Neural progenitor cell (in vitro differentiated cells): ENCODE measurements around the gene GPR68. TPM values are rescaled to one million over a fixed set of nuclear protein-coding genes. Genes with fewer than 3 reads are reported as not detected.

Experiments
- DNase-seq: peaks from one replicate; pipeline ENCODE4 v3.0.0-alpha.2; 2016; ENCODE audit warnings: low spot score
- H2AFZ ChIP-seq: fragments of 200-600 bp; sonication (generic); replicated peaks from 2 replicates; pipeline ENCODE4 v1.6.1; 2016; ENCODE audit warnings: antibody characterized with exemption
- H3F3A ChIP-seq: fragments of 200-600 bp; sonication (generic); 2 replicates; pipeline ENCODE4 v1.6.1; 2016; ENCODE audit warnings: antibody characterized with exemption, low read depth
- H3K27ac ChIP-seq: fragments of 200-600 bp; sonication (generic); 2 replicates; pipeline ENCODE4 v1.5.1; 2016; ENCODE audit warnings: mild to moderate bottlenecking
- H3K27me3 ChIP-seq: fragments of 200-600 bp; sonication (generic); 2 replicates; pipeline ENCODE4 v1.6.1; 2016; ENCODE audit warnings: mild to moderate bottlenecking, moderate library complexity
- H3K36me3 ChIP-seq: fragments of 200-600 bp; sonication (generic); 2 replicates; pipeline ENCODE4 v1.5.1; 2016
- H3K4me1 ChIP-seq: fragments of 200-600 bp; sonication (generic); 2 replicates; pipeline ENCODE4 v1.6.1; 2016; ENCODE audit warnings: mixed run types
- H3K4me2 ChIP-seq: fragments of 200-600 bp; sonication (generic); 2 replicates; pipeline ENCODE4 v1.6.1; 2016
- H3K4me3 ChIP-seq: fragments of 200-600 bp; sonication (generic); 2 replicates; pipeline ENCODE4 v1.5.1; 2016
- H3K79me2 ChIP-seq: fragments of 200-600 bp; sonication (generic); 2 replicates; pipeline ENCODE4 v1.6.1; 2016; ENCODE audit warnings: low read depth
- H3K9ac ChIP-seq: fragments of 200-600 bp; sonication (generic); 2 replicates; pipeline ENCODE4 v1.6.1; 2016
- H3K9me3 ChIP-seq: fragments of 200-600 bp; sonication (generic); 2 replicates; pipeline ENCODE4 v1.5.1; 2016; ENCODE audit warnings: low read depth
- H4K20me1 ChIP-seq: fragments of 200-600 bp; sonication (generic); 2 replicates; pipeline ENCODE4 v1.6.1; 2016; ENCODE audit warnings: low read depth
- H3K27ac Mint-ChIP-seq: 3 replicates; pipeline ENCODE4 v1.8.0; 2021; ENCODE audit warnings: mixed read lengths
- H3K27me3 Mint-ChIP-seq: 2 replicates; pipeline ENCODE4 v1.8.0; 2022; ENCODE audit warnings: low read depth, mild to moderate bottlenecking, inconsistent platforms, moderate library complexity, mixed read lengths; ENCODE audit not compliant: insufficient read depth
- H3K36me3 Mint-ChIP-seq: 3 replicates; pipeline ENCODE4 v1.8.0; 2021; ENCODE audit warnings: mixed read lengths
- H3K4me1 Mint-ChIP-seq: 3 replicates; pipeline ENCODE4 v1.8.0; 2021; ENCODE audit warnings: mixed read lengths
- H3K4me3 Mint-ChIP-seq: 3 replicates; pipeline ENCODE4 v1.8.0; 2021; ENCODE audit warnings: mild to moderate bottlenecking, moderate library complexity, mixed read lengths
- H3K9me3 Mint-ChIP-seq: 3 replicates; pipeline ENCODE4 v1.8.0; 2020; ENCODE audit warnings: mixed read lengths
- EZH2 ChIP-seq: fragments of 200-600 bp; sonication (generic); IDR thresholded peaks from 2 replicates; pipeline ENCODE4 v1.6.1; 2017; ENCODE audit warnings: antibody characterized with exemption, mild to moderate bottlenecking, moderate library complexity
- EZH2phosphoT487 ChIP-seq: fragments of 200-600 bp; sonication (generic); IDR thresholded peaks from 2 replicates; pipeline ENCODE4 v1.6.1; 2017; ENCODE audit warnings: antibody characterized with exemption
- total RNA-seq: library from RNA; depleted of rRNA; stranded (reverse); fragments of >200 nt; gene quantifications from 2 replicates; pipeline ENCODE4 v1.2.3, GENCODE V29; 2015; ENCODE audit warnings: low replicate concordance
- TF ChIP-seq, protein P1 (sequence below): fragments of 200-600 bp; sonication (generic); IDR thresholded peaks from 2 replicates; pipeline ENCODE4 v1.5.1; 2017; ENCODE audit warnings: antibody characterized with exemption, mild to moderate bottlenecking

The GPR68 gene
- total RNA-seq, 1 donor from 2014 or later: not detected

- H3K36me3 ChIP-seq: no peaks in the 10 kb centered on the region
- H3K4me3 ChIP-seq: no peak overlapping the region
- no peak overlapping the region for H2AFZ ChIP-seq
- no peak overlapping the region for H3K4me2 ChIP-seq
- H3K79me2 ChIP-seq: no peaks in the 10 kb centered on the region
- Mint-ChIP-seq H3K27ac (no peak overlapping the region), H3K36me3 (peaks cover 8% of the 10 kb centered on the region), H3K4me3 (no peak overlapping the region), H3K4me1 (peaks cover 12% of the 10 kb centered on the region), H3K27me3 (no peaks in the 10 kb centered on the region), H3K9me3 (no peaks in the 10 kb centered on the region)
- no peak overlapping the region for H3K9ac ChIP-seq
- H3F3A ChIP-seq: no peaks in the 10 kb centered on the region
- H3K9me3 ChIP-seq: no peaks in the 10 kb centered on the region
- no peak for DNase-seq
- H3K27me3 ChIP-seq: no peaks in the 10 kb centered on the region
- H3K4me1 ChIP-seq: no peaks in the 10 kb centered on the region
- TF ChIP-seq EZH2 (no peak), EZH2phosphoT487 (no peak)
- TF ChIP-seq, protein P1, sequence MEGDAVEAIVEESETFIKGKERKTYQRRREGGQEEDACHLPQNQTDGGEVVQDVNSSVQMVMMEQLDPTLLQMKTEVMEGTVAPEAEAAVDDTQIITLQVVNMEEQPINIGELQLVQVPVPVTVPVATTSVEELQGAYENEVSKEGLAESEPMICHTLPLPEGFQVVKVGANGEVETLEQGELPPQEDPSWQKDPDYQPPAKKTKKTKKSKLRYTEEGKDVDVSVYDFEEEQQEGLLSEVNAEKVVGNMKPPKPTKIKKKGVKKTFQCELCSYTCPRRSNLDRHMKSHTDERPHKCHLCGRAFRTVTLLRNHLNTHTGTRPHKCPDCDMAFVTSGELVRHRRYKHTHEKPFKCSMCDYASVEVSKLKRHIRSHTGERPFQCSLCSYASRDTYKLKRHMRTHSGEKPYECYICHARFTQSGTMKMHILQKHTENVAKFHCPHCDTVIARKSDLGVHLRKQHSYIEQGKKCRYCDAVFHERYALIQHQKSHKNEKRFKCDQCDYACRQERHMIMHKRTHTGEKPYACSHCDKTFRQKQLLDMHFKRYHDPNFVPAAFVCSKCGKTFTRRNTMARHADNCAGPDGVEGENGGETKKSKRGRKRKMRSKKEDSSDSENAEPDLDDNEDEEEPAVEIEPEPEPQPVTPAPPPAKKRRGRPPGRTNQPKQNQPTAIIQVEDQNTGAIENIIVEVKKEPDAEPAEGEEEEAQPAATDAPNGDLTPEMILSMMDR: no peak
- no peak overlapping the region for H3K27ac ChIP-seq
- no peaks in the 10 kb centered on the region for H4K20me1 ChIP-seq
Observed at GRCh38 chr14:91271639-91272038, 27.1 kb upstream of the GPR68 start.

DNA sequence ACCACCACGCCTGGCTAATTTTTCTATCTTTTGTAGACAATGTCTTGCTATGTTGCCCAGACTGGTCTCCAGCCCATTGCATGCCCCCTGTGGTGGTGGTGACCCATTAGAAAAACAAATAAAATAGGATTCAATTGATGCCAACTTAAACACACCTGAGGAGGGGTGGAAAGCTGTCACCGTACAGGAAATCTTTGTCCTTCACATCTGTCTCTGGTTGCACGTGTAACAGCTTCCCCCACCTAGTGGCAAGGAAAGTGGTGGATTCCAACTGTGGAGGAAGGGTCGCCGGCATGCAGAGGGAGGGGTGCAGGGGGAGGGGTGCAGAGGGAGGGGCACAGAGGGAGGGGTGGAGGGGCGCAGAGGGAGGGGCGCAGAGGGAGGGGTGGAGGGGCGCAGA, 26.1 kb upstream of the GPR68 start:
- no peaks in the 10 kb centered on the region for H4K20me1 ChIP-seq
- Mint-ChIP-seq H3K4me1 (peaks cover 12% of the 10 kb centered on the region), H3K4me3 (no peak overlapping the region), H3K36me3 (peaks cover 4% of the 10 kb centered on the region), H3K27ac (no peak overlapping the region), H3K27me3 (no peaks in the 10 kb centered on the region), H3K9me3 (no peaks in the 10 kb centered on the region)
- no peak overlapping the region for H2AFZ ChIP-seq
- no peaks in the 10 kb centered on the region for H3K9me3 ChIP-seq
- H3K36me3 ChIP-seq: no peaks in the 10 kb centered on the region
- H3K79me2 ChIP-seq: no peaks in the 10 kb centered on the region
- no peak overlapping the region for H3K9ac ChIP-seq
- no peaks in the 10 kb centered on the region for H3K4me1 ChIP-seq
- DNase-seq: no peak
- H3F3A ChIP-seq: peaks cover under 1% of the 10 kb centered on the region
- no peak overlapping the region for H3K4me3 ChIP-seq
- H3K4me2 ChIP-seq: no peak overlapping the region
- no peak overlapping the region for H3K27ac ChIP-seq
- peaks cover 10% of the 10 kb centered on the region for H3K27me3 ChIP-seq
- TF ChIP-seq EZH2phosphoT487 (no peak), EZH2 (no peak)
- TF ChIP-seq, protein P1: no peak

DNA sequence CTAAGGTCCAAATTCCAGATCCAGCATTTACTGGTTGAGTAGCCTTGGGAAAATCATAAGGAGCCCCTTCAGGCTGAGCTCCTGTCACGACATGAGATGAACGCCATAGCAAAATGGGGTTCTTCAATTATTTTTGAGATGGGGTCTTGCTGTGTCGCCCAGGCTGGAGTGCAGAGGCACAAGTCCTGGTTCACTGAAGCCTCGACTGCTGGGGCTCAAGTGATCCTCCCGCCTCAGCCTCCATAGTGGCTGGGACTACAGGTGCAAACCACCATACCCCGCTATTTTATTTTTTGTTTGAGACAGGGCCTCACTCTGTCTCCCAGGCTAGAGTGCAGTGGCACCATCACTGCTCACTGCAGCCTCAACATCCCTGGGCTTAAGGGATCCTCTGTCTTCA, 25.7 kb upstream of the GPR68 start:
- no peaks in the 10 kb centered on the region for H4K20me1 ChIP-seq
- Mint-ChIP-seq H3K4me3 (no peak overlapping the region), H3K27me3 (no peaks in the 10 kb centered on the region), H3K4me1 (peaks cover 12% of the 10 kb centered on the region), H3K27ac (no peak overlapping the region), H3K9me3 (no peaks in the 10 kb centered on the region), H3K36me3 (peaks cover 4% of the 10 kb centered on the region)
- H2AFZ ChIP-seq: no peak overlapping the region
- peaks cover 14% of the 10 kb centered on the region for H3K27me3 ChIP-seq
- H3K4me3 ChIP-seq: no peak overlapping the region
- H3K9ac ChIP-seq: no peak overlapping the region
- H3K9me3 ChIP-seq: no peaks in the 10 kb centered on the region
- H3K36me3 ChIP-seq: no peaks in the 10 kb centered on the region
- peaks cover 5% of the 10 kb centered on the region for H3F3A ChIP-seq
- no peaks in the 10 kb centered on the region for H3K79me2 ChIP-seq
- no peak for DNase-seq
- H3K4me2 ChIP-seq: no peak overlapping the region
- no peaks in the 10 kb centered on the region for H3K4me1 ChIP-seq
- H3K27ac ChIP-seq: no peak overlapping the region
- TF ChIP-seq EZH2 (no peak), EZH2phosphoT487 (no peak)
- TF ChIP-seq, protein P1: no peak
